ENCODE results near the gene FAM200A. TPM values are rescaled to one million over a fixed set of nuclear protein-coding genes. Genes with fewer than 3 reads are reported as not detected.
A peak's percentile ranks its signal among the peaks of the same experiment; 100 is the strongest.
"Not testable (repeated sequence)": the region's sequence is repeated elsewhere in the genome, so short reads cannot be mapped to it uniquely, and the experiment has no call there.

The FAM200A gene
- total RNA-seq, 6 experiments from 2014 or later, result 1.4 to 3.4 (median 2.3) TPM

GRCh38 chr7:99504281-99504602 lies 47.7 kb downstream of the FAM200A start:
- no peak for DNase-seq

GRCh38 chr7:99501236-99501635 lies 50.7 kb downstream of the FAM200A start:
- WGBS (ENCODE audit: insufficient coverage, low coverage, low lambda C conversion rate, missing lambda C conversion rate), result 96% methylated on average over 12 of the region's 12 CpGs
- Histone ChIP-seq H3K4me1 (peaks cover 3 to 28% (median 12%) of the 10 kb centered on the region in 4 donors), H3K36me3 (peaks cover 0 to 16% (median 2%) of the 10 kb centered on the region in 4 donors)
- H3K27me3 ChIP-seq; H3K9me3 ChIP-seq; H3K4me3 ChIP-seq; ATAC-seq; H3K27ac ChIP-seq; intact Hi-C loops (cut with DNase I): not testable (repeated sequence)
- DNase-seq, result peak in 1 of 3 donors; percentile 16

More at GRCh38 chr7:99504281-99504602, 47.7 kb downstream of the FAM200A start:
- Histone ChIP-seq H3K27ac (peak overlapping the region; percentile 84 to 90 (median 88)), H3K4me1 (peaks cover 0 to 28% (median 7%) of the 10 kb centered on the region in 4 donors), H3K36me3 (no peaks in the 10 kb centered on the region), H3K4me3 (peak overlapping the region; percentile 71 to 92 (median 76)), H3K27me3 (no peaks in the 10 kb centered on the region), H3K9me3 (no peaks in the 10 kb centered on the region)
- no peak for TF ChIP-seq CTCF (IDR thresholded peaks at IDR 0.05)
- TF ChIP-seq POLR2A (IDR thresholded peaks at IDR 0.05), result no peak
- whole genome bisulfite sequencing (ENCODE audit: insufficient coverage, low coverage, low lambda C conversion rate, missing lambda C conversion rate), result 0% methylated on average over 5 of the region's 19 CpGs
- intact Hi-C loops (cut with DNase I), result no loop called here
- no peak for ATAC-seq

GRCh38 chr7:99500637-99501009 lies 51.3 kb downstream of the FAM200A start:
- Histone ChIP-seq H3K27me3 (no peaks in the 10 kb centered on the region), H3K27ac (peak overlapping the region in 2 of 3 donors; percentile 94 to 95), H3K4me1 (peaks cover 3 to 22% (median 9%) of the 10 kb centered on the region in 4 donors), H3K9me3 (no peaks in the 10 kb centered on the region), H3K36me3 (peaks cover 0 to 21% (median 3%) of the 10 kb centered on the region in 4 donors), H3K4me3 (peak overlapping the region; percentile 86 to 100 (median 87))
- intact Hi-C loops (cut with DNase I), result no loop called here
- 52% methylated on average over 13 of the region's 16 CpGs for WGBS (ENCODE audit: insufficient coverage, low coverage, low lambda C conversion rate, missing lambda C conversion rate)
- no peak for TF ChIP-seq CTCF (IDR thresholded peaks at IDR 0.05)
- no peak for TF ChIP-seq POLR2A (IDR thresholded peaks at IDR 0.05)
- DNase-seq (peak in 1 of 3 donors; percentile 30), ATAC-seq (no peak)

GRCh38 chr7:99499721-99500636 lies 51.9 kb downstream of the FAM200A start, which contains the start of gene ZNF394:
Gene ZNF394, minus strand, starts transcription at chr7:99500281. Its CDS starts 188 bp downstream, at chr7:99500093.
- TF ChIP-seq POLR2A (IDR thresholded peaks at IDR 0.05) (peak; percentile 62), CTCF (IDR thresholded peaks at IDR 0.05) (no peak)

GRCh38 chr7:99499371-99499720 lies 52.6 kb downstream of the FAM200A start:
- TF ChIP-seq POLR2A (IDR thresholded peaks at IDR 0.05) (no peak), CTCF (IDR thresholded peaks at IDR 0.05) (no peak)
- DNase-seq (no peak), ATAC-seq (peak; percentile 2 to 32 (median 19))
- Histone ChIP-seq H3K36me3 (peaks cover 0 to 31% (median 5%) of the 10 kb centered on the region in 4 donors), H3K4me1 (peaks cover 3 to 22% (median 8%) of the 10 kb centered on the region in 4 donors), H3K27ac (peak overlapping the region; percentile 89 to 95 (median 94)), H3K9me3 (peaks cover 0 to 6% (median under 1%) of the 10 kb centered on the region in 4 donors), H3K4me3 (peak overlapping the region; percentile 86 to 100 (median 87)), H3K27me3 (no peaks in the 10 kb centered on the region)
- 0% methylated on average over 4 of the region's 14 CpGs for WGBS (ENCODE audit: insufficient coverage, low coverage, low lambda C conversion rate, missing lambda C conversion rate)
- intact Hi-C loops (cut with DNase I), result no loop called here

More at GRCh38 chr7:99499721-99500636, 51.9 kb downstream of the FAM200A start, which contains the start of gene ZNF394:
- intact Hi-C loops (cut with DNase I), result no loop called here
- Histone ChIP-seq H3K36me3 (peaks cover 0 to 26% (median 3%) of the 10 kb centered on the region in 4 donors), H3K27ac (peak within 1 kb of the TSS; percentile 89 to 95 (median 94)), H3K4me1 (peaks cover 3 to 22% (median 8%) of the 10 kb centered on the region in 4 donors), H3K4me3 (peak within 1 kb of the TSS; percentile 86 to 100 (median 87)), H3K27me3 (no peaks in the 10 kb centered on the region), H3K9me3 (no peaks in the 10 kb centered on the region)
- WGBS (ENCODE audit: insufficient coverage, low coverage, low lambda C conversion rate, missing lambda C conversion rate), result 0% methylated on average over 23 of the region's 68 CpGs
- ATAC-seq (peak; percentile 69 to 73 (median 70)), DNase-seq (peak; percentile 93 to 95 (median 94))

Data from right lobe of liver (tissue), 6 donors.